ENCODE results near the gene TMEM221. TPM values are rescaled to one million over a fixed set of nuclear protein-coding genes. Genes with fewer than 3 reads are reported as not detected.

The TMEM221 gene
- total RNA-seq, 1 donor from 2014 or later, result not detected

DNA sequence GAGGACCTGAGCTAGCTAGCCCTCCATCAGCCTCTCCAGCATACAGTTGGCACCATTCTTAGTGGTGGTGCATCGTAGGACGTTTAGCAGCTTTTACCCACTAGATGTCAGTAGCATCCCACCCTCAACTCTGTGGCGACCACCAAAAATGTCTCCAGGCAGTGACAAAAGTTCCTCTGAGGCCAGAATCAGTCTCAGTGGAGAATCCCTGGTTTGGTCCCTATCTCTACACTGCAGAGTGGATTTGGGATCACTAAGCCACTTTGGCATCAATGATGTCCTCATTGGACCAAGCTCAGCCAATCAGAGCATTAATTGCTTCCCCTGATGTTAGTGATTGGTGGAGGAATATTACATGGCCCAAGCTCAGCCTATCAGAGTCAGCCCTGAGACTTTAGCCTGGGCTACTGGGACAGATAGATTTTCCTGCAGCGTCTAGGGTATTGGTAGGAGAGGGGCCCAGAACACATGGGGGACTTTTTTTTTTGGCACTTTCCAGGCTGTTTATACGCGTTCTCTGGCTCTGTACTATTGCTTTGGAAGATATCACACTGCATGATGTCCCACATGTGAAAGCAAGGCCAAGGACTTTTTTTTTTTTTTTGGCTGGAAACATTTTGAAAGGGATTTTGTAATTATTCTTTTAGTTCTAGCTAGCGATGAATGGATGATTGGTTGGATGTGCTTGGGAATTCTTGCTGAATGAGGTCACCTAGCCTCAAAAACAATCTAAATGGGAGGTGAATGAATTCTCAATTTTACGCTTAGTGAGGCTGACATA is 7.0 kb downstream of the TMEM221 start:
- H3K27me3 Mint-ChIP-seq, result no peaks in the 10 kb centered on the region
- H3K4me3 Mint-ChIP-seq, result no peak overlapping the region
- intact Hi-C loops (cut with micrococcal nuclease), result no loop called here
- H3K36me3 Mint-ChIP-seq (ENCODE audit: low read depth), result no peaks in the 10 kb centered on the region
- H3K27ac Mint-ChIP-seq, result peak overlapping the region; percentile 17
- DNase-seq, result peak; percentile 68
- H3K9me3 Mint-ChIP-seq, result no peaks in the 10 kb centered on the region
- no peaks in the 10 kb centered on the region for H3K4me1 Mint-ChIP-seq

DNA sequence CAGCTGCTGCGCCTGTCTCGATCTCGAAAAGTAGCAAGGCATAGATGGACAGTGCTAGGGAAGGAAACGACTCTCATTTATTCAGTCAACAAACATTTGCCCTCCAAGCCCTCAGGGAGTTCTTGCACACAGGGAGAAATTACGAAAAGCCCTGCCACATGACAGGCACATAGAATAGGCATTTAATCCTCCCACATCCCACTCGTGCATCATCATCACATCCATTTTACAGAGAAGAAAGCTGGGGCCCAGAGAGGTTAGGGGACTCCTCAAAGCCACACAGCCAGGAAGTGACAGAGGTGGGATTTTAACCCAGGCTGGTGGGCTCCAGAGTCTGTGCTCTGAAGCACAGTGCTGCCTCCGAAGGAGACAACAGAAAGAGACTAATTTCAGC is 11.6 kb downstream of the TMEM221 start:
- no peaks in the 10 kb centered on the region for H3K27me3 Mint-ChIP-seq
- H3K9me3 Mint-ChIP-seq, result no peaks in the 10 kb centered on the region
- H3K4me3 Mint-ChIP-seq, result no peak overlapping the region
- no peaks in the 10 kb centered on the region for H3K36me3 Mint-ChIP-seq (ENCODE audit: low read depth)
- intact Hi-C loops (cut with micrococcal nuclease), result no loop called here
- no peak for DNase-seq
- no peak overlapping the region for H3K27ac Mint-ChIP-seq
- H3K4me1 Mint-ChIP-seq, result no peaks in the 10 kb centered on the region

GRCh38 chr19:17436094-17436873 is 12.2 kb downstream of the TMEM221 start:
- no peaks in the 10 kb centered on the region for H3K4me1 Mint-ChIP-seq
- intact Hi-C loops (cut with micrococcal nuclease), result no loop called here
- no peak overlapping the region for H3K27ac Mint-ChIP-seq
- DNase-seq, result no peak
- H3K9me3 Mint-ChIP-seq, result no peaks in the 10 kb centered on the region
- H3K4me3 Mint-ChIP-seq, result no peak overlapping the region
- H3K36me3 Mint-ChIP-seq (ENCODE audit: low read depth), result no peaks in the 10 kb centered on the region
- no peaks in the 10 kb centered on the region for H3K27me3 Mint-ChIP-seq

- Mint-ChIP-seq H3K4me1 (no peaks in the 10 kb centered on the region), H3K27me3 (no peaks in the 10 kb centered on the region), H3K36me3 (ENCODE audit: low read depth) (no peaks in the 10 kb centered on the region), H3K9me3 (no peaks in the 10 kb centered on the region), H3K4me3 (no peak overlapping the region), H3K27ac (no peak overlapping the region)
- intact Hi-C loops (cut with micrococcal nuclease), result no loop called here
- no peak for DNase-seq
Observed at GRCh38 chr19:17435218-17435617, 13.2 kb downstream of the TMEM221 start.

GRCh38 chr19:17431417-17431816 is 17.1 kb downstream of the TMEM221 start:
- no peaks in the 10 kb centered on the region for H3K36me3 Mint-ChIP-seq (ENCODE audit: low read depth)
- no peak for DNase-seq
- H3K9me3 Mint-ChIP-seq, result no peaks in the 10 kb centered on the region
- H3K4me1 Mint-ChIP-seq, result no peaks in the 10 kb centered on the region
- intact Hi-C loops (cut with micrococcal nuclease), result no loop called here
- no peaks in the 10 kb centered on the region for H3K27me3 Mint-ChIP-seq
- H3K4me3 Mint-ChIP-seq, result no peak overlapping the region
- no peak overlapping the region for H3K27ac Mint-ChIP-seq

GRCh38 chr19:17429641-17430113 is 18.8 kb downstream of the TMEM221 start:
- peaks cover 1% of the 10 kb centered on the region for H3K4me1 Mint-ChIP-seq
- no peaks in the 10 kb centered on the region for H3K9me3 Mint-ChIP-seq
- H3K4me3 Mint-ChIP-seq, result no peak overlapping the region
- no peak overlapping the region for H3K27ac Mint-ChIP-seq
- no peak for DNase-seq
- no peaks in the 10 kb centered on the region for H3K27me3 Mint-ChIP-seq
- intact Hi-C loops (cut with micrococcal nuclease), result no loop called here
- no peaks in the 10 kb centered on the region for H3K36me3 Mint-ChIP-seq (ENCODE audit: low read depth)

GRCh38 chr19:17424743-17425365 is 23.6 kb downstream of the TMEM221 start:
- intact Hi-C loops (cut with micrococcal nuclease), result no loop called here
- no peak overlapping the region for H3K4me3 Mint-ChIP-seq
- no peak overlapping the region for H3K27ac Mint-ChIP-seq
- no peaks in the 10 kb centered on the region for H3K27me3 Mint-ChIP-seq
- peaks cover 8% of the 10 kb centered on the region for H3K36me3 Mint-ChIP-seq (ENCODE audit: low read depth)
- peak; percentile 83 for DNase-seq
- H3K9me3 Mint-ChIP-seq, result no peaks in the 10 kb centered on the region
- peaks cover 13% of the 10 kb centered on the region for H3K4me1 Mint-ChIP-seq

DNA sequence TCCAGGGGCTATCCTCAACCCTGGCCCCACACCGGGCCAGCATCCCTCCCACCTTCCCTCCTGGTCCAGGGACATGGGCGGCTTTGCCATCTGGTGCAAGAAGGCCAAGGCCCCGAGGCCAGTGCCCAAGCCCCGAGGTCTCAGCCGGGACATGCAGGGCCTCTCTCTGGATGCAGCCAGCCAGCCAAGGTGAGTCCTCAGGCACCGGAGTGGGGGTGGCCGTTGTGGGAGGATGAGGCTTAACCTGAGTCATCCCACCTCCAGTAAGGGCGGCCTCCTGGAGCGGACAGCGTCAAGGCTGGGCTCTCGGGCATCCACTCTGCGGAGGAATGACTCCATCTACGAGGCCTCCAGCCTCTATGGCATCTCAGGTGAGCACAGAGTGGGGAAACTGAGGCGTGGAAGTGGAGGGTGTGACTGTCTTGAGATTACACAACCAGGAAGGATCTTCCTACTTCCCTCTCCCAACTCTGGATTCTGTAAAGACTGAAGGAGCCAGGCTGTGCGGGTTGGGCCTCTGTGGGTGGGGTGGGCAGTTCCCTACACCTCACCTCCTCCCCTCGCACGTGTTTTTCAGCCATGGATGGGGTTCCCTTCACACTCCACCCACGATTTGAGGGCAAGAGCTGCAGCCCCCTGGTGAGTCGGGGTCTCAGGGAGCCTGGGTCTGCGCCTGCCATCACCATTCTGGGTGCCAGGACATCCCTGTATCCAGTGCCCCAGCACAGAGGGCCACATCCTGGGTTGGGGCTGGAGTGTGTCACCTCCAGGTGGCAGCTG is 24.8 kb downstream of the TMEM221 start:
- DNase-seq, result no peak

GRCh38 chr19:17421942-17422341 is 26.5 kb downstream of the TMEM221 start:
- H3K36me3 Mint-ChIP-seq (ENCODE audit: low read depth), result peaks cover 12% of the 10 kb centered on the region
- intact Hi-C loops (cut with micrococcal nuclease), result no loop called here
- H3K4me3 Mint-ChIP-seq, result no peak overlapping the region

More for the DNA sequence above, 24.8 kb downstream of the TMEM221 start:
- no peak overlapping the region for H3K27ac Mint-ChIP-seq
- H3K36me3 Mint-ChIP-seq (ENCODE audit: low read depth), result peaks cover 10% of the 10 kb centered on the region
- H3K4me3 Mint-ChIP-seq, result no peak overlapping the region
- H3K27me3 Mint-ChIP-seq, result no peaks in the 10 kb centered on the region
- intact Hi-C loops (cut with micrococcal nuclease), result no loop called here
- peaks cover 22% of the 10 kb centered on the region for H3K4me1 Mint-ChIP-seq
- H3K9me3 Mint-ChIP-seq, result no peaks in the 10 kb centered on the region

GRCh38 chr19:17420475-17420924 is 28.0 kb downstream of the TMEM221 start:
- peak overlapping the region; percentile 83 for H3K27ac Mint-ChIP-seq
- H3K4me1 Mint-ChIP-seq, result peaks cover 23% of the 10 kb centered on the region
- intact Hi-C loops (cut with micrococcal nuclease), result no loop called here
- peak; percentile 78 for DNase-seq
- H3K4me3 Mint-ChIP-seq, result peak overlapping the region; percentile 92
- peaks cover 19% of the 10 kb centered on the region for H3K36me3 Mint-ChIP-seq (ENCODE audit: low read depth)
- H3K9me3 Mint-ChIP-seq, result no peaks in the 10 kb centered on the region
- no peaks in the 10 kb centered on the region for H3K27me3 Mint-ChIP-seq

More at GRCh38 chr19:17421942-17422341, 26.5 kb downstream of the TMEM221 start:
- peaks cover 23% of the 10 kb centered on the region for H3K4me1 Mint-ChIP-seq
- H3K27me3 Mint-ChIP-seq, result no peaks in the 10 kb centered on the region
- no peaks in the 10 kb centered on the region for H3K9me3 Mint-ChIP-seq
- H3K27ac Mint-ChIP-seq, result no peak overlapping the region
- DNase-seq, result no peak

DNA sequence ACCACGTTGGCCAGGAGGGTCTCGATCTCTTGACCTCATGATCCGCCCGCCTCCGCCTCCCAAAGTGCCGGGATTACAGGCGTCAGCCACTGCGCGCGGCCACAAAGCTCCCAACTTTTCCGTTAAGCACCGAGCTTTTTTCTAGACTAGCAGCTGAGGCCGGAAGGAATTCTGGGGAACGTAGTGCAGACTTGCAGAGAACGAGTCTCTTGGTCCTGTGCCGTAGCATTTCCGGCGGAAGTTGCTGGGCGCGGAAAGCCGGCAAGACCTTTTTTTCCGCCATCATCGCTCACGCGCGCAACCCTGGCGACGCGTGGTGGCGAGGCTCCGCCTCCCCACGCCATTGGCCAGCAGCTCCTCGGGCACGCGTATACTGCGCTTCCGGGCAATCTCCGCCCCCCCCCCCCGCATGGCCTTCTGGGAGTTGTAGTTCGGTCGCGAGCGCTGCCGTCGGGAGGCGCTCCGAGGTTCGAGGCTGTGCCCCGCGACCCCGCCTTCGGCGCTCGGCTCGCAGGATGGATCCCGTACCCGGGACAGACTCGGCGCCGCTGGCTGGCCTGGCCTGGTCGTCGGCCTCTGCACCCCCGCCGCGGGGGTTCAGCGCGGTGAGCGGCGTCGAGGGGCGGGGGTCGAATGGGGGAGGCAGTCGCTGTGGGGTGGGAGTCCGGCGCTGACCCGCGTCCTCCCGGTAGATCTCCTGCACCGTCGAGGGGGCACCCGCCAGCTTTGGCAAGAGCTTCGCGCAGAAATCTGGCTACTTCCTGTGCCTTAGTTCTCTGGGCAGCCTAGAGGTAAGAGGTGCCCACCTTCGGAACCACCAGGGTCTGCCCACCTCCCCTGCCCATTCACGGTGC is 28.6 kb downstream of the TMEM221 start, which contains the start of gene MVB12A:
Gene MVB12A, plus strand, starts transcription at position 427 of the 854 bp plus-strand sequence. Its CDS starts 89 bp downstream, at position 516.
- peak; percentile 98 for DNase-seq
- Mint-ChIP-seq H3K27me3 (no peaks in the 10 kb centered on the region), H3K4me3 (peak within 1 kb of the TSS; percentile 92), H3K9me3 (no peaks in the 10 kb centered on the region), H3K27ac (peak within 1 kb of the TSS; percentile 91), H3K36me3 (ENCODE audit: low read depth) (peaks cover 24% of the 10 kb centered on the region), H3K4me1 (peaks cover 23% of the 10 kb centered on the region)
- intact Hi-C loops (cut with micrococcal nuclease), result loop anchor here (1.0 to 10.0 kb wide), 4 partner anchors 15 to 435 kb away; partner anchors contain the start of genes BST2, MRPL34 and RPL18A

DNA sequence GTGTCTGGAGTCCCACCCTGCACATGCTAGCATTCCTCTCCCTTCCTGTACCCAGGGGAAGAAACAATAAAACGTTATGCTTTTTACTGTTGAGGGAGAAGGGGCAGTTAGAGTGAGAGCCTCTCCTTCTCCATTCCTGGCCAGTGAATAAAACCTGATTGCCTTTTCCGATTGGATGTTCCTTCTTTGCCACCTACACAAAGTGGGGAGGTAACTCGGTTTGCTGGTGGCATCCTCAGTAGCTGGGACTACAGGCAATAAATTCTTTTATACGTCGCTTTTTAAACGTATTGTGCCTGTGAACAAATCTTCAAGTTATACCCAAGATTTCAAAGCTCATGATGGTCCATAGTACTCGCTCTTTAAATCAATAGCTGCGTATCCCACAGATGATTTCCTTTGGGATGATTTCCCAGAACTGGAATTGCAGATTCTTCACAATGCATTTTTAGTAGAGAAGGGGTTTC is 29.3 kb downstream of the TMEM221 start:
- no peaks in the 10 kb centered on the region for H3K27me3 Mint-ChIP-seq
- peak overlapping the region; percentile 91 for H3K27ac Mint-ChIP-seq
- H3K36me3 Mint-ChIP-seq (ENCODE audit: low read depth), result peaks cover 27% of the 10 kb centered on the region
- intact Hi-C loops (cut with micrococcal nuclease), result loop anchor here (1.0 to 10.0 kb wide), 4 partner anchors 14 to 436 kb away; partner anchors contain the start of genes BST2, MRPL34 and RPL18A
- peak; percentile 60 for DNase-seq
- peak overlapping the region; percentile 92 for H3K4me3 Mint-ChIP-seq
- peaks cover 18% of the 10 kb centered on the region for H3K4me1 Mint-ChIP-seq
- H3K9me3 Mint-ChIP-seq, result no peaks in the 10 kb centered on the region

All from activated CD4-positive, alpha-beta T cell treated with anti-CD3 and anti-CD28 coated beads, Interleukin-2, amount 10 ng/mL, durations not matched to agents 24 days and 14 days (primary cell).